Loucy (cell line): ENCODE results near the gene TFPI.

Experiments used
- EZH2phosphoT487 ChIP-seq: fragments of 200-600 bp; IDR thresholded peaks from 2 replicates; pipeline ENCODE4 v1.6.1; 2018; ENCODE audit warnings: antibody characterized with exemption, mild to moderate bottlenecking, moderate library complexity, borderline replicate concordance
- TF ChIP-seq, protein P1 (sequence below): fragments of 200-600 bp; sonication (generic); conservative IDR thresholded peaks from 2 replicates; pipeline ENCODE4 v1.5.1; 2014; ENCODE audit warnings: mild to moderate bottlenecking, antibody characterized with exemption, low read length

DNA sequence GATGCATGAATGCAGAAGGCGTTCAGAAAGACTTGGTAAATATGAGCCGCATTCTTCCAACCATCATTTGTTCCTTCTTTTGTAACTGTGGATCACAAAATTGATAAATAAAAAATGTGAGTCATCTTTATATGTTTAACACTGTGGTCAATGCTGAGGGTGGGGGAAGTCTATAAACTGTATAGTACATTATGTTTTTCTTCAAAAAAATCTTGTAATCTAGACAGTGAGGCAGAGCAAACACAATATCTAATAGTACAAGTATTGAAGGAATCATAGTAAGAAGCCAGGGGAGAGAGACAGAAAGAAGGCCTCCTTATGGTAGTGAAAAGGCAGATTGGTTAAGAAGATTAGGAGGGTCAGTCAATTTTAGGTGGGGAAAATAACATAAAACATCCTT lies 75.5 kb downstream of the TFPI start:
- TF ChIP-seq, protein P1, sequence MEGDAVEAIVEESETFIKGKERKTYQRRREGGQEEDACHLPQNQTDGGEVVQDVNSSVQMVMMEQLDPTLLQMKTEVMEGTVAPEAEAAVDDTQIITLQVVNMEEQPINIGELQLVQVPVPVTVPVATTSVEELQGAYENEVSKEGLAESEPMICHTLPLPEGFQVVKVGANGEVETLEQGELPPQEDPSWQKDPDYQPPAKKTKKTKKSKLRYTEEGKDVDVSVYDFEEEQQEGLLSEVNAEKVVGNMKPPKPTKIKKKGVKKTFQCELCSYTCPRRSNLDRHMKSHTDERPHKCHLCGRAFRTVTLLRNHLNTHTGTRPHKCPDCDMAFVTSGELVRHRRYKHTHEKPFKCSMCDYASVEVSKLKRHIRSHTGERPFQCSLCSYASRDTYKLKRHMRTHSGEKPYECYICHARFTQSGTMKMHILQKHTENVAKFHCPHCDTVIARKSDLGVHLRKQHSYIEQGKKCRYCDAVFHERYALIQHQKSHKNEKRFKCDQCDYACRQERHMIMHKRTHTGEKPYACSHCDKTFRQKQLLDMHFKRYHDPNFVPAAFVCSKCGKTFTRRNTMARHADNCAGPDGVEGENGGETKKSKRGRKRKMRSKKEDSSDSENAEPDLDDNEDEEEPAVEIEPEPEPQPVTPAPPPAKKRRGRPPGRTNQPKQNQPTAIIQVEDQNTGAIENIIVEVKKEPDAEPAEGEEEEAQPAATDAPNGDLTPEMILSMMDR, result no peak
- no peak for TF ChIP-seq EZH2phosphoT487
